ENCODE data around the gene KDM4C. TPM values are rescaled to one million over a fixed set of nuclear protein-coding genes. Genes with fewer than 3 reads are reported as not detected.

KDM4C gene
- total and polyA plus RNA-seq, 2 of the 13 experiments (the other 11 are each of a cell fraction or from before 2014, with no cell fraction given): 19.4 to 23.6 TPM

GRCh38 chr9:6922124-6922676 lies 164.4 kb downstream of the KDM4C start:
- no peaks in the 10 kb centered on the region for H4K20me1 ChIP-seq (ENCODE audit: insufficient read depth, low read length)
- 97% methylated on average over 2 of the region's 2 CpGs for WGBS (ENCODE audit: low lambda C conversion rate)
- no peak for FAIRE-seq
- intact Hi-C loops (cut with micrococcal nuclease; ENCODE audit: unreplicated experiment) (no loop called here), in situ Hi-C loops (cut with HindIII; ENCODE audit: extremely low pct_ligation_motif_present, low pct_unique_long_range_greater_than_20kb) (loop anchor here (25.0 kb wide), 2 partner anchors 265 to 615 kb away; no protein-coding TSS in a partner anchor)
- DNase-seq (ENCODE audit: low spot score): no peak
- no peak overlapping the region for H3K4me3 ChIP-seq (replicated peaks in 1 of 3; ENCODE audit: insufficient read depth in 1 of 3, low read depth in 2 of 3, low read length in 3 of 3)
- no peak overlapping the region for H3K27ac ChIP-seq (ENCODE audit: extremely low read length, insufficient read depth, low read length)
- ChIA-PET POLR2A (no interaction called here), CTCF (ENCODE audit: low intra/inter-chr PET ratio, low total read pairs) (no interaction called here)
- H3K4me2 ChIP-seq (ENCODE audit: low read depth, low read length): no peak overlapping the region
- H3K9ac ChIP-seq (ENCODE audit: insufficient read depth, low read depth, low read length): no peak overlapping the region
- H3K27me3 ChIP-seq (ENCODE audit: control insufficient read depth in 1 of 2, insufficient read depth in 2 of 2, low read length in 2 of 2): no peaks in the 10 kb centered on the region; a peak in 1 of 5 replicates
- no TSS peak for BruUV-seq (replicated peaks)
- peaks cover 41% of the 10 kb centered on the region for H3K4me1 ChIP-seq (ENCODE audit: insufficient read depth, low read length)
- H3K36me3 ChIP-seq (replicated peaks in 1 of 2; ENCODE audit: control insufficient read depth in 1 of 2, insufficient read depth in 2 of 2, low read length in 2 of 2): peaks cover 2 to 6% of the 10 kb centered on the region in 2 experiments; a peak in 2 of 5 replicates
- no peak overlapping the region for H2AFZ ChIP-seq (ENCODE audit: low read length)
- H3K9me3 ChIP-seq (ENCODE audit: low read length): no peaks in the 10 kb centered on the region
- no peak for ATAC-seq
- no peaks in the 10 kb centered on the region for H3K79me2 ChIP-seq (ENCODE audit: insufficient read depth, low read length)
- TF ChIP-seq MXI1 (IDR thresholded peaks at IDR 0.05; ENCODE audit: borderline replicate concordance, low read depth, low read length) (no peak), MYC (CRISPR knock-in tag; IDR thresholded peaks at IDR 0.05; ENCODE audit: borderline replicate concordance) (no peak), LBX2 (CRISPR knock-in tag; IDR thresholded peaks at IDR 0.05; ENCODE audit: borderline replicate concordance) (no peak), ZNF121 (CRISPR knock-in tag; IDR thresholded peaks at IDR 0.05) (no peak), AGO2 (optimal IDR thresholded peaks at IDR 0.05; ENCODE audit: low read depth, low read length) (no peak), FOXP1 (IDR thresholded peaks at IDR 0.05) (no peak), FOXP1 (CRISPR knock-in tag; IDR thresholded peaks at IDR 0.05) (no peak), KDM1A (CRISPR knock-in tag; IDR thresholded peaks at IDR 0.05) (no peak), HNF1A (IDR thresholded peaks at IDR 0.05; ENCODE audit: low read depth) (no peak), HNF1A (CRISPR knock-in tag; IDR thresholded peaks at IDR 0.05; ENCODE audit: borderline replicate concordance) (no peak), ZNF639 (CRISPR knock-in tag; conservative IDR thresholded peaks at IDR 0.05) (no peak), XRCC5 (optimal IDR thresholded peaks at IDR 0.05; ENCODE audit: low read length) (no peak), EP300 (IDR thresholded peaks at IDR 0.05; ENCODE audit: low read depth in 2 of 2, low read length in 2 of 2) (no peak), EP300 (CRISPR knock-in tag; IDR thresholded peaks at IDR 0.05; ENCODE audit: borderline replicate concordance) (no peak), SMYD3 (CRISPR knock-in tag; IDR thresholded peaks at IDR 0.05) (no peak), ASH2L (IDR thresholded peaks at IDR 0.05; ENCODE audit: insufficient read length, low read depth, low read length) (no peak), ZKSCAN5 (CRISPR knock-in tag; IDR thresholded peaks at IDR 0.05) (no peak), NFIC (IDR thresholded peaks at IDR 0.05; ENCODE audit: low read length) (no peak), ZBTB8A (CRISPR knock-in tag; IDR thresholded peaks at IDR 0.05; ENCODE audit: borderline replicate concordance, low read depth) (no peak), BRD4 (CRISPR knock-in tag; IDR thresholded peaks at IDR 0.05) (no peak), MBD4 (IDR thresholded peaks at IDR 0.05; ENCODE audit: borderline replicate concordance, low read length) (no peak)
